Measurements from ENCODE around the gene FAM47C.

- TF ChIP-seq CTCF (conservative IDR thresholded peaks at IDR 0.05; ENCODE audit: low read length), result no peak
- TF ChIP-seq EZH2phosphoT487 (IDR thresholded peaks at IDR 0.05; ENCODE audit: borderline replicate concordance, low read depth, low read length), result no peak
Measured at GRCh38 chrX:36974911-36975310, 33.3 kb upstream of the FAM47C start.

Data from OCI-LY7 (cell line).